Measurements from ENCODE around the gene DTNB. TPM values are rescaled to one million over a fixed set of nuclear protein-coding genes. Genes with fewer than 3 reads are reported as not detected.

The DTNB gene
- total RNA-seq, 4 donors from 2014 or later = 12.4 to 28.8 (median 14.9) TPM

GRCh38 chr2:25521665-25522387 lies 151.6 kb downstream of the DTNB start:
- DNase-seq = peak in 1 of 2 donors; percentile 26
- H3K4me3 ChIP-seq = peak overlapping the region; percentile 22 to 31

GRCh38 chr2:25521126-25521525 lies 152.3 kb downstream of the DTNB start:
- TF ChIP-seq POLR2A (IDR thresholded peaks at IDR 0.05) (no peak), CTCF (IDR thresholded peaks at IDR 0.05) (no peak)
- intact Hi-C loops (cut with DNase I; ENCODE audit: low total_unique reads) = no loop called here
- H3K4me1 ChIP-seq = no peaks in the 10 kb centered on the region

More at GRCh38 chr2:25521665-25522387, 151.6 kb downstream of the DTNB start:
- no peaks in the 10 kb centered on the region for H3K4me1 ChIP-seq
- no peaks in the 10 kb centered on the region for H3K9me3 ChIP-seq
- TF ChIP-seq POLR2A (IDR thresholded peaks at IDR 0.05) (no peak), CTCF (IDR thresholded peaks at IDR 0.05) (peak; percentile 65 to 80 (median 71))
- H3K27ac ChIP-seq = peak overlapping the region in 1 of 2 donors; percentile 52
- H3K36me3 ChIP-seq = no peaks in the 10 kb centered on the region
- intact Hi-C loops (cut with DNase I; ENCODE audit: low total_unique reads) = no loop called here
- H3K27me3 ChIP-seq = no peaks in the 10 kb centered on the region

GRCh38 chr2:25517701-25518100 lies 155.7 kb downstream of the DTNB start:
- Histone ChIP-seq H3K27ac (no peak overlapping the region), H3K36me3 (no peaks in the 10 kb centered on the region), H3K27me3 (no peaks in the 10 kb centered on the region), H3K4me1 (no peaks in the 10 kb centered on the region), H3K9me3 (no peaks in the 10 kb centered on the region), H3K4me3 (no peak overlapping the region)
- intact Hi-C loops (cut with DNase I; ENCODE audit: low total_unique reads) = no loop called here
- TF ChIP-seq POLR2A (IDR thresholded peaks at IDR 0.05) (no peak), CTCF (IDR thresholded peaks at IDR 0.05) (no peak)
- no peak for DNase-seq

More at GRCh38 chr2:25521126-25521525, 152.3 kb downstream of the DTNB start:
- Histone ChIP-seq H3K27ac (no peak overlapping the region), H3K4me3 (no peak overlapping the region), H3K27me3 (no peaks in the 10 kb centered on the region), H3K36me3 (no peaks in the 10 kb centered on the region), H3K9me3 (no peaks in the 10 kb centered on the region)
- DNase-seq = no peak

- H3K9me3 ChIP-seq = no peaks in the 10 kb centered on the region
- no peaks in the 10 kb centered on the region for H3K27me3 ChIP-seq
- no peak for DNase-seq
- intact Hi-C loops (cut with DNase I; ENCODE audit: low total_unique reads) = no loop called here
- no peak for TF ChIP-seq POLR2A (IDR thresholded peaks at IDR 0.05)
- no peak for TF ChIP-seq CTCF (IDR thresholded peaks at IDR 0.05)
- no peak overlapping the region for H3K4me3 ChIP-seq
- H3K36me3 ChIP-seq = no peaks in the 10 kb centered on the region
- no peaks in the 10 kb centered on the region for H3K4me1 ChIP-seq
- no peak overlapping the region for H3K27ac ChIP-seq
Observed at GRCh38 chr2:25514043-25514637, 159.2 kb downstream of the DTNB start.

- Histone ChIP-seq H3K9me3 (no peaks in the 10 kb centered on the region), H3K27me3 (no peaks in the 10 kb centered on the region), H3K36me3 (no peaks in the 10 kb centered on the region), H3K27ac (no peak overlapping the region), H3K4me3 (no peak overlapping the region), H3K4me1 (no peaks in the 10 kb centered on the region)
- TF ChIP-seq POLR2A (IDR thresholded peaks at IDR 0.05) = no peak
- TF ChIP-seq CTCF (IDR thresholded peaks at IDR 0.05) = no peak
- intact Hi-C loops (cut with DNase I; ENCODE audit: low total_unique reads) = no loop called here
- no peak for DNase-seq
Observed at GRCh38 chr2:25512707-25513106, 160.7 kb downstream of the DTNB start.

All from uterus (tissue), 4 donors.